IPS-15b (cell line): ENCODE data around the gene PI16.

Experiments
- H3K27me3 ChIP-seq: one replicate; pipeline ENCODE4 v1.6.1; 2013; ENCODE audit warnings: low read length; ENCODE audit not compliant: control insufficient read depth, insufficient read depth
- H3K36me3 ChIP-seq: one replicate; pipeline ENCODE4 v1.6.1; 2013; ENCODE audit warnings: low read length; ENCODE audit not compliant: control insufficient read depth, insufficient read depth
- H3K4me1 ChIP-seq: one replicate; pipeline ENCODE4 v1.6.1; 2013; ENCODE audit warnings: mild to moderate bottlenecking, low read length; ENCODE audit not compliant: control insufficient read depth, insufficient read depth
- H3K4me3 ChIP-seq: one replicate; pipeline ENCODE4 v1.5.1; 2013; ENCODE audit warnings: low read depth, low read length
- H3K9ac ChIP-seq: one replicate; pipeline ENCODE4 v1.6.1; 2013; ENCODE audit warnings: low read depth, mild to moderate bottlenecking, low read length
- H3K9me3 ChIP-seq: one replicate; pipeline ENCODE4 v1.6.1; 2013; ENCODE audit warnings: mild to moderate bottlenecking, low read length; ENCODE audit not compliant: control insufficient read depth, insufficient read depth

The PI16 gene

GRCh38 chr6:37011656-37012378, 57.3 kb downstream of the PI16 start:
- no peaks in the 10 kb centered on the region for H3K27me3 ChIP-seq
- no peaks in the 10 kb centered on the region for H3K9me3 ChIP-seq
- H3K4me1 ChIP-seq, result no peaks in the 10 kb centered on the region
- no peak overlapping the region for H3K9ac ChIP-seq
- H3K36me3 ChIP-seq, result no peaks in the 10 kb centered on the region
- H3K4me3 ChIP-seq, result no peak overlapping the region

- Histone ChIP-seq H3K4me3 (no peak overlapping the region), H3K9ac (no peak overlapping the region), H3K36me3 (no peaks in the 10 kb centered on the region), H3K4me1 (no peaks in the 10 kb centered on the region), H3K27me3 (no peaks in the 10 kb centered on the region), H3K9me3 (no peaks in the 10 kb centered on the region)
Observed at GRCh38 chr6:37013516-37014491, 59.3 kb downstream of the PI16 start.
